IMR-90 (cell line): ENCODE measurements around the gene TNRC18. TPM values are rescaled to one million over a fixed set of nuclear protein-coding genes. Genes with fewer than 3 reads are reported as not detected.

Experiments
- ATAC-seq: fragments of 200-7000 bp; cut with Tn5 transposase; 2 replicates; pipeline ENCODE4 v1.9.1; 2020; ENCODE audit warnings: low read depth, mild to moderate bottlenecking, moderate library complexity
- BruUV-seq: library from RNA; stranded (reverse); fragments of 400-500 nt; replicated peaks from 2 replicates; lab custom pipeline; 2021; lab: Mats Ljungman, UMichigan
- CTCF ChIA-PET: fragments of 300-600 bp; formaldehyde crosslinking; extraction: SDS; loops from one replicate; lab custom pipeline; 2021; ENCODE audit warnings: antibody characterized with exemption; lab: Yijun Ruan, JAX
- POLR2A ChIA-PET: fragments of 300-600 bp; sonication (Branson Sonifier 250); formaldehyde crosslinking; loops from one replicate; lab custom pipeline; 2022; ENCODE audit warnings: antibody characterized with exemption; ENCODE audit not compliant: unreplicated experiment; lab: Charles Lee
- DNase-seq: peaks from one replicate; pipeline ENCODE4 v3.0.0; 2013
- H2AFZ ChIP-seq: replicated peaks from 2 replicates; pipeline ENCODE3; 2013; ENCODE audit warnings: low read length, mild to moderate bottlenecking; ENCODE audit not compliant: poor library complexity
- H2AK5ac ChIP-seq: 2 replicates; pipeline ENCODE4 v1.6.1; 2013; ENCODE audit warnings: low read depth, low read length, inconsistent platforms
- H2AK9ac ChIP-seq: replicated peaks from 2 replicates; pipeline ENCODE3; 2013; ENCODE audit warnings: mild to moderate bottlenecking, low read depth, low read length, moderate library complexity; ENCODE audit not compliant: poor library complexity
- H2BK120ac ChIP-seq: 2 replicates; pipeline ENCODE4 v1.6.1; 2013; ENCODE audit warnings: low read depth, low read length, inconsistent platforms
- H2BK15ac ChIP-seq: 3 replicates; pipeline ENCODE4 v1.6.1; 2013; ENCODE audit warnings: low read depth, low read length, inconsistent platforms
- H2BK20ac ChIP-seq: 2 replicates; pipeline ENCODE4 v1.6.1; 2013; ENCODE audit warnings: low read depth, mild to moderate bottlenecking, inconsistent platforms, low read length, moderate library complexity
- H2BK5ac ChIP-seq: 2 replicates; pipeline ENCODE4 v1.6.1; 2013; ENCODE audit warnings: mild to moderate bottlenecking, low read depth, low read length, inconsistent platforms; ENCODE audit not compliant: poor library complexity, severe bottlenecking
- H3K14ac ChIP-seq: replicated peaks from 2 replicates; pipeline ENCODE4 v1.6.1; 2013; ENCODE audit warnings: low read depth, low read length, inconsistent platforms
- H3K18ac ChIP-seq: 2 replicates; pipeline ENCODE4 v1.6.1; 2013; ENCODE audit warnings: low read depth, low read length, control low read depth
- H3K23ac ChIP-seq: 2 replicates; pipeline ENCODE4 v1.6.1; 2013; ENCODE audit warnings: low read depth, low read length, inconsistent platforms
- H3K27ac ChIP-seq: 2 replicates; pipeline ENCODE4 v1.5.1; 2013; ENCODE audit warnings: mild to moderate bottlenecking, control low read depth, low read length; ENCODE audit not compliant: insufficient read depth
- H3K27me3 ChIP-seq: 2 replicates; pipeline ENCODE4 v1.6.1; 2013; ENCODE audit warnings: low read length; ENCODE audit not compliant: control insufficient read depth, insufficient read depth
- H3K36me3 ChIP-seq: 2 replicates; pipeline ENCODE4 v1.6.1; 2013; ENCODE audit warnings: low read length, mixed read lengths; ENCODE audit not compliant: control insufficient read depth, insufficient read depth
- H3K4ac ChIP-seq: 2 replicates; pipeline ENCODE4 v1.6.1; 2013; ENCODE audit warnings: low read depth, low read length, inconsistent platforms
- H3K4me1 ChIP-seq: 2 replicates; pipeline ENCODE4 v1.6.1; 2013; ENCODE audit warnings: low read length, mixed read lengths; ENCODE audit not compliant: control insufficient read depth, insufficient read depth
- H3K4me2 ChIP-seq: 2 replicates; pipeline ENCODE4 v1.6.1; 2013; ENCODE audit warnings: low read depth, mild to moderate bottlenecking, control low read depth, low read length, moderate library complexity
- H3K4me3 ChIP-seq: 2 replicates; pipeline ENCODE4 v1.5.1; 2013; ENCODE audit warnings: low read depth, mild to moderate bottlenecking, control low read depth, low read length, moderate library complexity; ENCODE audit not compliant: insufficient read depth
- H3K56ac ChIP-seq: 2 replicates; pipeline ENCODE4 v1.6.1; 2013; ENCODE audit warnings: low read length, inconsistent platforms; ENCODE audit not compliant: insufficient read depth; ENCODE audit errors: extremely low read depth
- H3K79me1 ChIP-seq, 2 experiments: 2 replicates each; pipeline ENCODE4 v1.6.1; 2013; ENCODE audit warnings: low read length in 2 of 2, inconsistent platforms in 1 of 2, low read depth in 1 of 2
- H3K9ac ChIP-seq: 2 replicates; pipeline ENCODE4 v1.6.1; 2013; ENCODE audit warnings: low read depth, low read length, control low read depth
- H3K9me1 ChIP-seq: 2 replicates; pipeline ENCODE4 v1.6.1; 2013; ENCODE audit warnings: low read length, inconsistent platforms; ENCODE audit not compliant: insufficient read depth
- H3K9me3 ChIP-seq: 2 replicates; pipeline ENCODE4 v1.6.1; 2013; ENCODE audit warnings: low read length; ENCODE audit not compliant: control insufficient read depth, insufficient read depth
- H4K20me1 ChIP-seq: 2 replicates; pipeline ENCODE4 v1.6.1; 2013; ENCODE audit warnings: low read length, inconsistent platforms; ENCODE audit not compliant: insufficient read depth
- H4K5ac ChIP-seq: 2 replicates; pipeline ENCODE4 v1.6.1; 2013; ENCODE audit warnings: mild to moderate bottlenecking, low read depth, low read length, control low read depth
- H4K8ac ChIP-seq, 2 experiments: 2 replicates each; pipeline ENCODE4 v1.6.1; 2013; ENCODE audit warnings: low read depth in 2 of 2, low read length in 2 of 2, control low read depth in 1 of 2, inconsistent platforms in 1 of 2
- H4K91ac ChIP-seq: 2 replicates; pipeline ENCODE4 v1.6.1; 2013; ENCODE audit warnings: low read depth, low read length, inconsistent platforms; ENCODE audit not compliant: insufficient read depth
- CEBPB ChIP-seq: IDR thresholded peaks from 2 replicates; pipeline ENCODE4 v1.6.1; 2012; ENCODE audit warnings: low read depth, low read length, improper control_type of control experiment
- FOS ChIP-seq: fragments of 150-350 bp; IDR thresholded peaks from 2 replicates; pipeline ENCODE4 v1.6.1; 2016; ENCODE audit warnings: low read depth, low read length
- RAD21 ChIP-seq: IDR thresholded peaks from 2 replicates; pipeline ENCODE4 v1.6.1; 2012; ENCODE audit warnings: low read length, improper control_type of control experiment
- WGBS, 2 experiments: methylation state at CpG; one replicate each; pipeline versions ENCODE4 v1.1.5 to v1.1.7; 2013; ENCODE audit warnings: missing lambda C conversion rate in 2 of 2; ENCODE audit not compliant: insufficient read length in 1 of 2; ENCODE audit errors: extremely low coverage in 2 of 2; 5-methylcytosine and 5-hydroxymethylcytosine counted together
- dilution Hi-C: fragments of 300-500 bp; cut with HindIII; formaldehyde crosslinking; loops from one replicate; pipeline ENCODE4 v1.14.3; 2018; ENCODE audit warnings: low sequenced_read_pairs; ENCODE audit not compliant: unreplicated experiment
- in situ Hi-C: fragments of 300-500 bp; cut with MboI; formaldehyde crosslinking; loops from 3 replicates; pipeline ENCODE4 v1.14.3; 2019; ENCODE audit warnings: low sequenced_read_pairs, inconsistent platforms, mixed read lengths
- intact Hi-C: fragments of 100-400 bp; cut with micrococcal nuclease; formaldehyde crosslinking; loops from 2 replicates; pipeline ENCODE4 v1.10.0; 2022
- polyA plus RNA-seq, 3 experiments: library from polyadenylated mRNA; depleted of rRNA; stranded (reverse); fragments of >200 nt; gene quantifications; 2 replicates each; pipeline ENCODE4 v1.2.3, GENCODE V29; 2012; ENCODE audit warnings: low replicate concordance in 1 of 3
- total RNA-seq: library from RNA; depleted of rRNA; stranded (reverse); fragments of >200 nt; gene quantifications from 2 replicates; pipeline ENCODE4 v1.2.3, GENCODE V29; 2012
- TF ChIP-seq, protein P1 (sequence below): fragments of 150-350 bp; IDR thresholded peaks from 2 replicates; pipeline ENCODE4 v1.6.1; 2016; ENCODE audit warnings: low read depth, mild to moderate bottlenecking, low read length, moderate library complexity, borderline replicate concordance
- TF ChIP-seq, protein P2 (sequence below): fragments of 150-350 bp; IDR thresholded peaks from 2 replicates; pipeline ENCODE4 v1.6.1; 2017; ENCODE audit warnings: mild to moderate bottlenecking, antibody characterized with exemption, low read length, low read depth

Gene TNRC18
- total and polyA plus RNA-seq, 2 of the 4 experiments (the other 2 are of a cell fraction), result 4.7 to 29.6 TPM

DNA sequence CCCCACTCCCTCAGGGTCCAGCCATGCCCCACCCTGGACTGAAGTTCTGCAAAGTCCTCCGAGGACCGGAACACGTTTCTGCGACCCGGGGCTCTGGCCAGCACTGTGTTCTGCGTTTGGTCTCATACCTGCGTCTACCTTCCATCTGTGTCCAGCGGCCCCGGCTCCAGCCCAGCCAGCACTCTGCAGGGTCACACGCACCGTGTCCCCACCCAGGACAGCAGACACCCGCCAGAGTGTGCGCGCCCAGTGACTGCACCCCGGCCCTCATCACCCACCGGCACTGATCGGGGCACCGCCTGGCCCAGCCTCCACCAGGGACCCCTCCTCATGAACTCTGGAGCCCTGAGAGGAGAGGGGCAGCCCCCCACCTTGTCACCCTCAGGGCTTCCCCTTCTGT, 120.6 kb downstream of the TNRC18 start:
- Histone ChIP-seq H3K27me3 (no peaks in the 10 kb centered on the region), H4K5ac (no peak overlapping the region), H4K20me1 (no peaks in the 10 kb centered on the region), H2BK15ac (no peak overlapping the region), H3K4me1 (no peaks in the 10 kb centered on the region), H2BK20ac (no peak overlapping the region), H3K4ac (no peak overlapping the region), H3K56ac (no peak overlapping the region), H4K91ac (no peak overlapping the region), H3K4me2 (no peak overlapping the region), H3K36me3 (peaks cover 12% of the 10 kb centered on the region), H3K9me1 (no peaks in the 10 kb centered on the region), H3K14ac (no peak overlapping the region), H2BK120ac (no peak overlapping the region), H3K23ac (no peak overlapping the region), H3K9ac (no peak overlapping the region), H4K8ac (no peak overlapping the region), H3K27ac (no peak overlapping the region), H2AFZ (no peak overlapping the region), H3K9me3 (no peaks in the 10 kb centered on the region), H2BK5ac (no peak overlapping the region), H3K79me1 (no peaks in the 10 kb centered on the region), H2AK9ac (no peak overlapping the region), H3K18ac (no peak overlapping the region), H3K4me3 (no peak overlapping the region), H2AK5ac (no peak overlapping the region)
- peak; percentile 22 for ATAC-seq
- TF ChIP-seq, protein P1, sequence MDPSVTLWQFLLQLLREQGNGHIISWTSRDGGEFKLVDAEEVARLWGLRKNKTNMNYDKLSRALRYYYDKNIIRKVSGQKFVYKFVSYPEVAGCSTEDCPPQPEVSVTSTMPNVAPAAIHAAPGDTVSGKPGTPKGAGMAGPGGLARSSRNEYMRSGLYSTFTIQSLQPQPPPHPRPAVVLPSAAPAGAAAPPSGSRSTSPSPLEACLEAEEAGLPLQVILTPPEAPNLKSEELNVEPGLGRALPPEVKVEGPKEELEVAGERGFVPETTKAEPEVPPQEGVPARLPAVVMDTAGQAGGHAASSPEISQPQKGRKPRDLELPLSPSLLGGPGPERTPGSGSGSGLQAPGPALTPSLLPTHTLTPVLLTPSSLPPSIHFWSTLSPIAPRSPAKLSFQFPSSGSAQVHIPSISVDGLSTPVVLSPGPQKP, result no peak
- TF ChIP-seq RAD21 (no peak), FOS (no peak), CEBPB (no peak)
- TF ChIP-seq, protein P2, sequence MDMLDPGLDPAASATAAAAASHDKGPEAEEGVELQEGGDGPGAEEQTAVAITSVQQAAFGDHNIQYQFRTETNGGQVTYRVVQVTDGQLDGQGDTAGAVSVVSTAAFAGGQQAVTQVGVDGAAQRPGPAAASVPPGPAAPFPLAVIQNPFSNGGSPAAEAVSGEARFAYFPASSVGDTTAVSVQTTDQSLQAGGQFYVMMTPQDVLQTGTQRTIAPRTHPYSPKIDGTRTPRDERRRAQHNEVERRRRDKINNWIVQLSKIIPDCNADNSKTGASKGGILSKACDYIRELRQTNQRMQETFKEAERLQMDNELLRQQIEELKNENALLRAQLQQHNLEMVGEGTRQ, result no peak
- BruUV-seq, result no TSS peak
- dilution Hi-C loops (no loop called here), intact Hi-C loops (no loop called here), in situ Hi-C loops (no loop called here)
- ChIA-PET CTCF (no interaction called here), POLR2A (no interaction called here)
- no peak for DNase-seq
- WGBS, 2 experiments, result 88% methylated on average over 7 of the region's 18 CpGs; no CpG with 5 or more reads in 1 of the 2 experiments
